ENCODE measurements around the gene NPVF. TPM values are rescaled to one million over a fixed set of nuclear protein-coding genes. Genes with fewer than 3 reads are reported as not detected.

Gene NPVF
- polyA plus RNA-seq, 1 donor from 2014 or later = not detected

GRCh38 chr7:25244254-25245033, 16.2 kb upstream of the NPVF start:
- H3K36me3 ChIP-seq (ENCODE audit: insufficient read depth, low read length) = no peaks in the 10 kb centered on the region
- H3K27ac ChIP-seq (ENCODE audit: low read length) = no peak overlapping the region
- H3K27me3 ChIP-seq (ENCODE audit: insufficient read depth, low read depth, low read length) = no peaks in the 10 kb centered on the region
- no peaks in the 10 kb centered on the region for H4K20me1 ChIP-seq (ENCODE audit: insufficient read depth)
- H3F3A ChIP-seq (ENCODE audit: insufficient read depth, low read length, poor library complexity, severe bottlenecking) = no peaks in the 10 kb centered on the region
- H3K9ac ChIP-seq (ENCODE audit: low read length) = no peak overlapping the region
- H3K9me2 ChIP-seq (ENCODE audit: insufficient read depth, low read length) = no peaks in the 10 kb centered on the region
- no peak overlapping the region for H3K4me2 ChIP-seq (ENCODE audit: low read length)
- H3K4me3 ChIP-seq (ENCODE audit: low read length) = no peak overlapping the region
- no peak overlapping the region for H2AFZ ChIP-seq (ENCODE audit: low read depth, low read length)
- no peaks in the 10 kb centered on the region for H3K9me3 ChIP-seq (ENCODE audit: low read length)
- no peak for TF ChIP-seq RAD21 (conservative IDR thresholded peaks at IDR 0.05)
- TF ChIP-seq SMC3 (conservative IDR thresholded peaks at IDR 0.05; ENCODE audit: poor library complexity) = no peak
- TF ChIP-seq REST (IDR thresholded peaks at IDR 0.05; ENCODE audit: borderline replicate concordance) = no peak
- TF ChIP-seq CTCF (IDR thresholded peaks at IDR 0.05; ENCODE audit: poor library complexity, severe bottlenecking) = no peak
- no peak for TF ChIP-seq TAF1 (IDR thresholded peaks at IDR 0.05; ENCODE audit: low read depth)
- no peak for TF ChIP-seq EP300 (conservative IDR thresholded peaks at IDR 0.05; ENCODE audit: poor library complexity, severe bottlenecking)
- no peak for TF ChIP-seq EZH2 (IDR thresholded peaks at IDR 0.05; ENCODE audit: borderline replicate concordance, insufficient read depth, low read length, poor library complexity, severe bottlenecking)
- TF ChIP-seq POLR2AphosphoS5 (IDR thresholded peaks at IDR 0.05) = no peak
- no peak for TF ChIP-seq MXI1 (conservative IDR thresholded peaks at IDR 0.05; ENCODE audit: poor library complexity, severe bottlenecking)
- no peaks in the 10 kb centered on the region for H3K79me2 ChIP-seq (replicated peaks; ENCODE audit: insufficient read depth, low read length)

GRCh38 chr7:25242678-25243077, 14.4 kb upstream of the NPVF start:
- H3K79me2 ChIP-seq (replicated peaks; ENCODE audit: insufficient read depth, low read length) = no peaks in the 10 kb centered on the region
- H3K4me3 ChIP-seq (ENCODE audit: low read length) = no peak overlapping the region
- H2AFZ ChIP-seq (ENCODE audit: low read depth, low read length) = no peak overlapping the region
- no peaks in the 10 kb centered on the region for H3K27me3 ChIP-seq (ENCODE audit: insufficient read depth, low read depth, low read length)
- no peak for TF ChIP-seq MXI1 (conservative IDR thresholded peaks at IDR 0.05; ENCODE audit: poor library complexity, severe bottlenecking)
- no peak for TF ChIP-seq TAF1 (IDR thresholded peaks at IDR 0.05; ENCODE audit: low read depth)
- no peak for TF ChIP-seq REST (IDR thresholded peaks at IDR 0.05; ENCODE audit: borderline replicate concordance)
- no peak for TF ChIP-seq POLR2AphosphoS5 (IDR thresholded peaks at IDR 0.05)
- TF ChIP-seq EP300 (conservative IDR thresholded peaks at IDR 0.05; ENCODE audit: poor library complexity, severe bottlenecking) = no peak
- no peak for TF ChIP-seq EZH2 (IDR thresholded peaks at IDR 0.05; ENCODE audit: borderline replicate concordance, insufficient read depth, low read length, poor library complexity, severe bottlenecking)
- no peak for TF ChIP-seq RAD21 (conservative IDR thresholded peaks at IDR 0.05)
- no peak for TF ChIP-seq SMC3 (conservative IDR thresholded peaks at IDR 0.05; ENCODE audit: poor library complexity)
- TF ChIP-seq CTCF (IDR thresholded peaks at IDR 0.05; ENCODE audit: poor library complexity, severe bottlenecking) = no peak
- H4K20me1 ChIP-seq (ENCODE audit: insufficient read depth) = no peaks in the 10 kb centered on the region
- H3F3A ChIP-seq (ENCODE audit: insufficient read depth, low read length, poor library complexity, severe bottlenecking) = no peaks in the 10 kb centered on the region
- H3K4me2 ChIP-seq (ENCODE audit: low read length) = no peak overlapping the region
- H3K9ac ChIP-seq (ENCODE audit: low read length) = no peak overlapping the region
- H3K36me3 ChIP-seq (ENCODE audit: insufficient read depth, low read length) = no peaks in the 10 kb centered on the region
- no peaks in the 10 kb centered on the region for H3K9me2 ChIP-seq (ENCODE audit: insufficient read depth, low read length)
- H3K9me3 ChIP-seq (ENCODE audit: low read length) = no peaks in the 10 kb centered on the region
- no peak overlapping the region for H3K27ac ChIP-seq (ENCODE audit: low read length)

All from neural cell (in vitro differentiated cells).